ENCODE results near the gene AKAP13.

DNA sequence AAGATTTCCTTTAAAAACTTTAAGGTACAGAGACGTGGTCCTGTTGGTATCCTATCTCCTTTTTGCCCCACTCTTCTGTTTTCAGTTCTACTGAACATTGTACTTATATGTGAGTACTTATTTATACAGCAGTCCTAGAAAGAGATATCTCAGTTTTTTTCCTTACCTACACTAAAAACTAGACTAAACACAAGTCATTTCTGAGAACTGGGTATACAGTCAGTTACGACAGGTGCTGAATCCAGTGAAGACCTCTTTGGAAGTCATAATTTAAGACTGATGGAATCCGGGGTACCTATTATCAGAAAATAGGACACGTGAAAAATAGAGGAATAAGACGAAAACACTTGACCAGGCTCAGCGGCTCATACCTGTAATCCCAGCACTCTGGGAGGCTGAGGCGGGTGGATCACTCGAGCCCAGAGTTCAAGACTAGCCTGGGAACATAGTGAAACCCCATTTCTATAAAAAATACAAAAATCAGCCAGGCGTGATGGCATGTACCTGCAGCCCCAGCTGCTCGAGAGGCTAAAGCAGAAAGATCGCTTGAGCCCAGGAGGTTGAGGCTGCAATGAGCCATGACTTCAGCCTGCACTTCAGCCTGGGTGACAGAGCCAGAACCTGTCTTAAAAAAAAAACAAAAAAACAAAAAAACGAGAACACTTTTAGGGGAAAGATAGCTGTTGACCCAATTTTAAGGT is 338.0 kb downstream of the AKAP13 start:
- TF ChIP-seq POLR2A (IDR thresholded peaks at IDR 0.05) = no peak
- TF ChIP-seq, protein P1, sequence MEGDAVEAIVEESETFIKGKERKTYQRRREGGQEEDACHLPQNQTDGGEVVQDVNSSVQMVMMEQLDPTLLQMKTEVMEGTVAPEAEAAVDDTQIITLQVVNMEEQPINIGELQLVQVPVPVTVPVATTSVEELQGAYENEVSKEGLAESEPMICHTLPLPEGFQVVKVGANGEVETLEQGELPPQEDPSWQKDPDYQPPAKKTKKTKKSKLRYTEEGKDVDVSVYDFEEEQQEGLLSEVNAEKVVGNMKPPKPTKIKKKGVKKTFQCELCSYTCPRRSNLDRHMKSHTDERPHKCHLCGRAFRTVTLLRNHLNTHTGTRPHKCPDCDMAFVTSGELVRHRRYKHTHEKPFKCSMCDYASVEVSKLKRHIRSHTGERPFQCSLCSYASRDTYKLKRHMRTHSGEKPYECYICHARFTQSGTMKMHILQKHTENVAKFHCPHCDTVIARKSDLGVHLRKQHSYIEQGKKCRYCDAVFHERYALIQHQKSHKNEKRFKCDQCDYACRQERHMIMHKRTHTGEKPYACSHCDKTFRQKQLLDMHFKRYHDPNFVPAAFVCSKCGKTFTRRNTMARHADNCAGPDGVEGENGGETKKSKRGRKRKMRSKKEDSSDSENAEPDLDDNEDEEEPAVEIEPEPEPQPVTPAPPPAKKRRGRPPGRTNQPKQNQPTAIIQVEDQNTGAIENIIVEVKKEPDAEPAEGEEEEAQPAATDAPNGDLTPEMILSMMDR (IDR thresholded peaks at IDR 0.05) = no peak
